Body of pancreas (tissue), 4 donors: ENCODE results near the gene SFT2D2.

Experiments
- CTCF ChIP-seq, 7 experiments: fragments of 450-650 bp in 4 of 7; fragments of 200-600 bp in 3 of 7; sonication (generic) in 3 of 7; IDR thresholded peaks; one replicate each; pipeline ENCODE4 v1.5.1; 2016 to 2019; ENCODE audit warnings: antibody characterized with exemption in 7 of 7
- POLR2A ChIP-seq, 3 donors: fragments of 450-650 bp; IDR thresholded peaks; one replicate each; pipeline ENCODE4 v1.6.1; 2016; ENCODE audit warnings: antibody characterized with exemption in 3 of 3, mild to moderate bottlenecking in 2 of 3

- TF ChIP-seq CTCF (IDR thresholded peaks at IDR 0.05) (no peak), POLR2A (IDR thresholded peaks at IDR 0.05) (no peak)
Observed at GRCh38 chr1:168179438-168180147, 46.2 kb upstream of the SFT2D2 start.
